Head of caudate nucleus (tissue), 42 donors: ENCODE results near the gene TPM2.

Source experiments
- DNase-seq, 42 donors: peaks; one replicate each; pipeline versions ENCODE4 v3.0.0 to v3.0.0-alpha.2; 2020 to 2021; ENCODE audit warnings: mixed read lengths in 7 of 42
- intact Hi-C: fragments of 100-400 bp; cut with DNase I; formaldehyde crosslinking; loops from one replicate; pipeline ENCODE4 v1.15.0; 2022

TPM2 gene

DNA sequence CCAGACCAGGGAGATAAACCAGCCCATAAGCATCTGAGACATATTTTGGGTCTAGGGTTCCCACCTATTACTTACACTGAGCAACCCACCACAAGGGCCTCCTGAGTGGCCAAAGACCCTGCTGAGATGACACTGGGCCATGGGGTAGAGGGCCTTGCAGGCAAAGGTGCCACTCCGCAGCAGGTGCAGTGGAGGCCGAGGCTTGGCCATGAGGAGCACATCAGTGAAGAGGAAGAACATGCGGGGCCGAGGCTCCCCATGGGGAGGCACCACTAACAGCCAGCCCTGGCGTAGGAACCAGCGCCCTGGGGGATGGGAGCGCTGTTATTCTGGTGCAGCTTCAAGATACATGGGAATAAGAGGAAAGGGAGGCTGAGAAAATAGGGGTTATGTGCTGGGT is 27.3 kb downstream of the TPM2 start:
- DNase-seq = no peak
- intact Hi-C loops = no loop called here

DNA sequence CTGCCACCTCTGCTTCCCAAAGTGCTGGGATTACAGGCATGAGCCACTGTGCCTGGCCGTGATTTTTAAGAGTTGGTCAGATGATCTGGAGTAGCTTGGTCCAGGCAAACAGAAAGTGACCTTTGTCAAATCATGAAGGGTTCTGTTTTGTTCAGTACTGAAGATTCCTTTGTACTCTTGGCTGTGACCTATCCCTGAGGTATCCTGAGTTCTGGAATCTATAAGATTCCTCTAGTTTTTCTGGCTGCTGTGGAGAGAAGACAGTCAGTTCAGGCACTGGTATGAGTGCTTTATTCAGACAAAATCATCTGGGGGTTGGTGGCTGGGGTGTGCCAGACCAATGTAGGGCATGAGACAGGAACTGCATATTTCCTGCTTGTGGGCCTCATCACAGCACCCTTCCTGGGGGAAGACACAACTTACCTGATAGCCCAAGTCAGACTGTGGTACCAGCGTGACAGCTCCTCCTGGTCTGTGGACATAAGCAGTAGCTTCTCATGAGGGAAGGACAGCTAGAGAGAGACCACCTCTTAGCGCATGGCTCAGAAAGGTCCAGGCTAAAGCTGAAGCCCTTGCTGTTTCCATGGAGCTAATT is 27.9 kb downstream of the TPM2 start:
- intact Hi-C loops = no loop called here
- no peak for DNase-seq

DNA sequence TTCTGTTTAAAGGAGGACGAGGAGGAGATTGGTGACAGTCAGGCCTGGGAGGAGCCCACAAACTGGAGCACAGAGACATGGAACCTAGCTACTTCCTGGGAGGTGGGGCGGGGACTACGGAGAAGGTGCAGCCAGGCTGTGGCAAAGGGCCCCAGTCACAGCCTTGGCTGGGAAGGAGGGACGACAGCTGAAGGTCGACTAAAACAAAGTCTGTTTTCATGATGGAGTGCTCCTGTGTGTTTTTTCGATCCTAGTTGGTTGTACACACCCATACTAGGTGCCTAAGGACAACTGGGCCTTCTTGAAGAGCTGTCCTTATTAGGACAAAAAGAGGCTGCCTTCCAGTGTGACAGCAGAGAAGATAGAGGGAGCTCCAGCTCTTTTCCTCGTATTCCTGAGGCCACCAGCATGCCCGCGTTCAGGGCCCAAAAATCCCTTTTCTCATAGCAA is 28.7 kb downstream of the TPM2 start:
- DNase-seq = peak in 18 of 42 donors; percentile 14 to 75 (median 42)
- intact Hi-C loops = no loop called here

DNA sequence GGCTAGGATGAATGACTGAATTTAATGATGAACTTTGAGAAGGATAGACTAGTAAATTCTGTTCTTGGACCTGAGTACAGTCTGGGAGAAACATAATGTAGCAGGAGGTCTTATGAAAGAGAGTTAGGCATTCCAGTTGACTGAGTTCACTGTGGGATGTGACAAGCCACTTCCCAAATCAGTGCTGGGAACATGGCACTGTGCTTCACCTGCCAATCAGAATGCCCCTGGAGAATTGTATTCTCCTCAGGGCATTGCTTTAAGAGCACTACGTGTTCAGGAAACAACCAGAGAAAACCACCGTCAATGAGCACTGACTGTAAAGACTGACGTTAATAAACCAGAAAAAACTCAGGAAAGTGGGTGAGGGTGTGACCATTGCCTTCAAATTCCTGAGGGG is 30.4 kb downstream of the TPM2 start:
- intact Hi-C loops = no loop called here
- DNase-seq = no peak

DNA sequence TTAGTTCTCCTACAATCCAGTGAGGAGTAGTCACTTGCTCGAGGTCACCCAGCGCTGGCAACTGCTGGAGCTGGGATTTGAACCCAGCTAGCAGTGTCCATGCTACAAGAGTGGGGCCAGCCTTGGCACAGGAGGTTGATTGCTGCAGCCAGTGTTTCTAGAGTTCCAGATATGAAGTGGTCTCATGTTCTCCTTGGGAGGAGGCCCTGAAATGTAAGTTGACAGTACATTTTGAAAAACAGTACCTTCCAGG is 30.8 kb downstream of the TPM2 start:
- DNase-seq = peak in 17 of 42 donors; percentile 9 to 58 (median 36)
- intact Hi-C loops = no loop called here

DNA sequence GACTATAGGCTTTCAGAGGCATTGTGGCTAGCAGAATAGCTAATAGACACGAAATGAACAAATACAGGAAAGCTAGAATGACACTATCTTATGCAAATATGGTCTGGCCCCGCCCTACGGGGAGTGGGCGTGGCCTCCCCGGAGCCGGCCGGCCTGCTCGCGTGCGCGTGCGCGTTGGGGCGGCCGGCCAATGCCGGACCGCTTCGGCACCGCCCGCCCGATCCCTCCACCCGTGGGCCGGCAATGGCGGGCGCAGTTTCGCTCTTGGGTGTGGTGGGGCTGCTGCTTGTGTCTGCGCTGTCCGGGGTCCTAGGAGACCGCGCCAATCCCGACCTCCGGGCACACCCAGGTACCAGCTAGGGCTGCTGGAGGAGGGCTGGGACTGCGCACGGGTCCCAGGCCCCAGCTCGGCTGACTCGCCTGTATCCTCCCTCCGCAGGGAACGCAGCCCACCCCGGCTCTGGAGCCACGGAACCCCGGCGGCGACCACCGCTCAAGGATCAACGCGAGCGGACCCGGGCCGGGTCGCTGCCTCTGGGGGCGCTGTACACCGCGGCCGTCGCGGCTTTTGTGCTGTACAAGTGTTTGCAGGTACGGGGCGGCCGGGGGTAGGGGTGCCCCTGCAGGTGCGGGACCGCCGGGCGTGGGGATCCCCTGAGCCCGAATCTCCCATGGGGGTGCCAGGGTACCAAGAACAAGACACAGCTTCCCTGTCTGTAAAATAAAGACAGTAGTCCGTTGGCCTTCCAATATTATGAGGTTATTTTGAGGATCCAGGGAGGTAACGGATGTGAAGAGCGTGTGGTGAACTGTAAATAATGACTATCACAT is 31.4 kb downstream of the TPM2 start, which contains the start of gene CCDC107:
CCDC107 (plus strand) TSS at position 156 of the 831 bp plus-strand sequence; CDS start at position 244, 88 bp downstream.
- intact Hi-C loops = no loop called here
- DNase-seq = peak; percentile 60 to 92 (median 84)

DNA sequence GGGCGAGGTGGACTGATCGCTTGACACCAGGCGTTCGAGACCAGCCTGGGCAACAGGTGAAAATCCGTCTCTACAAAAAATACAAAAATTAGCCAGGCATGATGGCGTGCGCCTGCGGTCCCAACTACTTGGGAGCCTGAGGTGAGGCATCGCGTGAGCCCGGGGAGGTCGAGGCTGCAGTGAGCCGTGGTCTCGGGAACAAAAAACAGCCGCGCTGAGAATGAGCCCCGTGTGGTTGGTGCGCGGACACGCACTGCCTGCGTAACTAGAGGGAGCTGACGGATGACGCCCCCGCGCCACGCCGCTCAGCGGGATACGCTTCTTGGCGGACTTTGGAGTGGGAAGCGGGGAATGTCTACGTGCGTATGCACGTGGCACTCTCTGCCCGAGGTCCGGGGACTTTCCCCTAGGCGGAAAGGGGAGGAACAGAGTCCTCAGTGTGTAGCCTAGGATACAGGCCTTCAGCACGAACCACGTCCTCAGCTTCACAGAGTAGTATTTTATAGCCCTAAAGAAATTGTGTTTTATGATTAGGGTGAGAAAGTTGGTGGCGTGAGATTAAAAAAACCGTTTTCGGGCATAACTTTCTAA is 32.1 kb downstream of the TPM2 start, which contains the start of gene RMRP:
RMRP (minus strand) TSS at position 474 of the 591 bp plus-strand sequence.
- DNase-seq = peak; percentile 89 to 100 (median 98)
- intact Hi-C loops = loop anchor here (2.0 kb wide), 1 partner anchor 75 kb away; the partner anchor contains the start of genes CREB3 and TLN1

DNA sequence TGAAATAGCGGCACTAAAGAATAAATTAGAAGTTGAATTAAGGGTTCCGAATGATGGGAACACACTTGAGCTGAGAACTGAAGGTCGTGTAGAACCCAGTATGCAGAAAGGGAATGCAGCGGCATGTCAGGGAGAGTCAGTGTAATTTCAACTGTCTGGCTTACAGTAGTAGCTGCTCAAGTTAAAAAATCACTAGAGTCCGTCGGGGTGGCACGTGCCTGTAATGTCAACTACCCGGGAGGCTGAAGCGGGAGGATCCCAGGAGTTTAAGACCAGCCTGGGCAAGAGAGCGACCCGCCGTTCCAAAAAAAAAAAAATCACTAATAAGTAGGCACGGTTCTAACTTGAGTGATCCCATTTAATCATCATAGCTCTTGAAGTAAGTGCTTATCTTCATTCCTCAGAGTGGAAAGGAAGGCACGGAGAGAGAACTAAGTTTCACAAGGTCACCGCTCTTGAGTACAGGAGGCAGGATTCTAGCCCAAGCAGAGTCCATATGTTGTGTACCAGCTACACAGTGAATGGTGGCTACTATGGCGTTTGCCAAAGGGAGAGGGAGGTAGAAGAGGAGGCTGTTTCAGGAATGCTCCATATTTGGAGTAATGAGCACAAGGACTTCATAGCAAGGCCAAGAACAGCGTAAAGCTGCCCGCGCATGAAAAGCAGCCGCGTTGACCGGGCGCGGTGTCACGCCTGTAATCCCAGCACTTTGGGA is 32.7 kb downstream of the TPM2 start:
- DNase-seq = peak in 4 of 42 donors; percentile 12 to 25 (median 18)

DNA sequence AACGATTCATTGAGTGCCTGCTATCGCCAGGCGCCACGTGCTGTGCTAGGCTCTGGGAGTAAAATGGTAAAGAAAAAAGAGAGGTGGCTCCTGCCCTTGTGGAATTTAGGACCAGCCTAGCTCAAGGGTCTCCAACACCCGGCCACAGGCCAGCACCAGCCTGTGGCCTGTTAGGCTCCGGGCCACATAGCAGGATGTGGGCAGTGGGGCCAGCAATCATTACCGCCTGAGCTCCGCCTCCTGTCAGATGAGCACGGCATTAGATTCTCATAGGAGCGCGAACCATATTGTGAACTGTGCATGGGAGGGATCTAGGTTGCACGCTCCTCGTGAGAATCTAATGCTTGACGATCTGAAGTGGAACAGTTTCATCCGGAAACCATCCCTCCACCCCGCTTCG is 33.4 kb downstream of the TPM2 start:
- intact Hi-C loops = loop anchor here (2.0 kb wide), 1 partner anchor 76 kb away; the partner anchor contains the start of genes CREB3 and TLN1
- DNase-seq = peak in 1 of 42 donors; percentile 9

More for the DNA sequence above, 32.7 kb downstream of the TPM2 start:
- intact Hi-C loops = loop anchor here (2.0 kb wide), 1 partner anchor 76 kb away; the partner anchor contains the start of genes CREB3 and TLN1

DNA sequence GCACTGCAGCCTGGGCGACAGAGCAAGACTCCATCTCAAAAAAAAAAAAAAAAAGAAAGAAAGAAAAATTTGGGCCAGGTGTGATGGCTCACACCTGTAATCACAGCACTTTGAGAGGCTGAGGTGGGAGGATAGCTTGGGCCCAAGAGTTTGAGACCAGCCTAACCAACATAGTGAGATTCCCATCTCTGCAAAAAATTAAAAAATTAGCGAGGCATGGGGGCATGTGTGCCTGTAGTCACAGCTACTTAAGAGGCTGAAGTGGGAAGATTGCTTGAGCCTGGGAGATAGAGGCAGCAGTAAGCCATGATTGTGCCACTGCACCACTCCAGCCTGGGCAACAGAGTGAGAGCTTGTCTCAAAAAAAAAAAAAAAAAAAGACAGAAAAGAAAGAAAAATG is 36.1 kb downstream of the TPM2 start:
- intact Hi-C loops = no loop called here
- DNase-seq = no peak

DNA sequence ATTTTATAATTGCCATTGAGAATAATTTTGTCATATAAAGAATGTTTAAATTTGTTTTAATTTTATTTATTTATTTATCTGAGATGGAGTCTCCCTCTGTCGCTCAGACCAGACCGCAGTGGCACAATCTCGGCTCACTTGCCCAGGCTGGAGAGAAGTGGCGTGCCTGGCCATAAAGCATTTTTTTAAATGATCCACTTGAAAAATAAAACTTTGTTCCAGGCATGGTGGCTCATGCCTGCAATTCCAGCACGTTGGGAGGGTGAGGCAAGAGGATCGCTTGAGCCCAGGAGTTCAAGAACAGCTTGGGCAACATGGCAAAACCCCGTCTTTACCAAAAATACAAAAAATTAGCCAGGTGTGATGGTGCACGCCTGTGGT is 36.9 kb downstream of the TPM2 start:
- DNase-seq = peak in 1 of 42 donors; percentile 4
- intact Hi-C loops = no loop called here

DNA sequence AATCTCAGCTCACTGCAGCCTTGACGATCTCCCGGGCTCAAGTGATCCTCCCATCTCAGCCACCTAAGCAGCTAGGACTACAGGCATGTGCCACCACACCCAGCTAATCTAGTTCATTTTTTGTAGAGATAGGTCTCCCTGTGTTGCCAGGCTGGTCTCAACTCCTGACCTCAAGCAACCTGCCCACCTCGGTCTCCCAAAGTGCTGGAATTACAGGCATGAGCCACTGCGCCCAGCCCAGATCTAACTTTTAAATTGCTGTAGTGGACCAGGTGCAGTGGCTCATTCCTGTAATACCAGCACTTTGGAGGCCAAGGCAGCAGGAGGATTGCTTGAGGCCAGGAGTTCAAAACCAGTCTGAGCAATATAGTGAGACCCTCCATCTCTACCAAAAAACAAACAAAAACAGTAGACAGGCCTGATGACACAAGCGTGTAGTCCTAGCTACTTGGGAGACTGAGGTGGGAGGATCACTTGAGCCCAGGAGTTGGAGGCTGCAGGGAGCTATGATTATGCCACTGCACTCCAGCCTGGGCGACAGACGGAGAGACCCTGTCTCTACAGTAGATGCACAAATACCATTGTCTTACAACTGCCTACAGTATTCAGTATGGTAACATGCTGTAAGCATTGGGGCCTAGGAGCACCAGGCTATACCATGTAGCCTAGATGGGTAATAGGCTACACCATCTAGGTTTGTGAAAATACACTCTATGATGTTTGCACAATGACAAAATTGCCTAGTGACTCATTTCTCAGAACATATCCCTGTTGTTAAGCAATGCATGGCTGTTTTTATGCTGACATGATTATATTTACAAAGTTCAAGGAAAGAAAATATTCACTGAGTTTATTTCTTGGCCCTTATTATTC is 37.5 kb downstream of the TPM2 start:
- intact Hi-C loops = no loop called here
- DNase-seq = no peak

DNA sequence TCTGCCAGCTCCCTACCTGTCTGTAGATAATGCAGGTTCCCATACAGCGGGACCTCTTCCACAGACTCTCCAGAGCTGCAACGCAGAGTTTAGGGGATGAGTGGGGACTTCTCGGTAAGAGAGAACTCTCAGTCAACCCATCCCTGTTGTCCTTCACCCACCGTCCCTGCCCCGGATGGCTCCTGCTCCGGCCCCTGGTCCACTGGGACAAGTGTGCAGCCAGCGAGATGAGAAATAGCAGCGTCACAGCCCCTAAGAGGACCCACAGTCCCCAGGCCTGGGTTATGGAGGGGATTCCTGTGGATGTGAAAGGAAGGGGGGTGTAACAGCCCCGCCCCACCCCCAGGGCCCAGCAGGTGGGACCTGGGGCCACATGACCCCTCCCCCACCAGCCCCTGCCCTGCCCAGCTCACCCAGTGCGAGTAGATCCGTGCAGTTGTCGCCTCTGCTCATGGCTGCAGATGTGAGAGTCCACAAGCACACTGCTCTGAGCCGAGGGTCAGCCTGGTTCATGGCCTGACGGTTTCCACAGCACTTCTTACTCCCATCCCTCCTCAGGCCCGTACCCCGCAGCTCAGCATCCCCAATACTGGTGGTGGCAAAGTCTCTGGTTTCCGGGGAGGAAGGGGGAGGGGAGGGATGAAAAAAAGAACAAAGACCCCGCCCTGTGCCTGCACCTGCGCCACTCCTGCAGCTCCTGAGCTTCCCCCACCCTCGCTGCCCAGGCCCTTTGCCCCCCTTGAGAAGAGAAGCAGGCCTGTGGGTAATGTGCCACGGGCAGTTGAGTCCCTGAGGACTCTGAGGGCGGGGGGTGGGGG is 39.2 kb downstream of the TPM2 start, which contains the start of gene SIT1:
SIT1 (minus strand) TSS at position 591 of the 818 bp plus-strand sequence; CDS start at position 513, 78 bp downstream.
- intact Hi-C loops = no loop called here
- no peak for DNase-seq

DNA sequence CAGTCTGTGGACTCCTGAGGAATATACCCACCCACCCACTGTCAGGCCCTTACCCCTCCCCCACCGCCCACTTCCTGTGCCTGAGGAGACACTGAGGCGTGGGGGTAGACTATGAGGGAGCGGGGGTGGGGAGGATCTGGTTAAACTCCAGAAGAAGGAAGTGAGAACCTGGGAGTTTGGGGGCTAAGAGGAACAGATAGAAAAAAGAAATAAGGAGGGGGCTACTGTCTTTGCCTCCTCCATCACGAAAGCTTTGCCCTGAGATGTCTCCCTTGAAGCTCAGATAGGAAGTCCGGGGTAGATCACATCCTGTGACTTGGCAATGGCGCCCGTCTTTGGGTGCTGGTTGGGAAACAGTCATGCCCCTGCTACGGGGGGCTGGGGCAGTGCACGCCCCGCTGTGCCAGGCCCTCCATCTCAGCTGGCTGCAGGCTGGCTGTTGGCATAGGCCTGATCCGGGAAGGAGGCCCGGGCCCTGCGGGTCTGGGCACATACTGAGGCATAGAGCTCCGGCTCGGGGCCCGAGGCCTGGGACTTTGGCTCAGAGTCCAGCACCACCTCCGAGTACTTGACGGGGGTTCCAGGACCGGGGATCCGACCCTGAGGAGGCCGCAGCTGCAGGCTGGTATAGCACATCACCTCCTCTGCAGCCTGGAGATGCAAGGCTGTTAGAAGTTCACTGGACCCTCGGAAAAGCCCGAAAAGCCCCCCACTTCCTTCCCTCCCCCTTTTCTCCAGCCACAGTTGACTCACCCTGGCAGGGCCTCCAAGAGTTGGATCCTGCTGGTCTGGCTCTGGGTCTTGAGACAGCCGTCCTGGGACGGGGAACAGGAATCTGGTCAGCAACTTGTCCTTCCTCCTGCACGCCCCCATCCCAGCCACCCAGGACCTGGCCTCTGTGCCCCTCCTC is 40.0 kb downstream of the TPM2 start:
- intact Hi-C loops = no loop called here
- peak in 11 of 42 donors; percentile 9 to 49 (median 34) for DNase-seq

DNA sequence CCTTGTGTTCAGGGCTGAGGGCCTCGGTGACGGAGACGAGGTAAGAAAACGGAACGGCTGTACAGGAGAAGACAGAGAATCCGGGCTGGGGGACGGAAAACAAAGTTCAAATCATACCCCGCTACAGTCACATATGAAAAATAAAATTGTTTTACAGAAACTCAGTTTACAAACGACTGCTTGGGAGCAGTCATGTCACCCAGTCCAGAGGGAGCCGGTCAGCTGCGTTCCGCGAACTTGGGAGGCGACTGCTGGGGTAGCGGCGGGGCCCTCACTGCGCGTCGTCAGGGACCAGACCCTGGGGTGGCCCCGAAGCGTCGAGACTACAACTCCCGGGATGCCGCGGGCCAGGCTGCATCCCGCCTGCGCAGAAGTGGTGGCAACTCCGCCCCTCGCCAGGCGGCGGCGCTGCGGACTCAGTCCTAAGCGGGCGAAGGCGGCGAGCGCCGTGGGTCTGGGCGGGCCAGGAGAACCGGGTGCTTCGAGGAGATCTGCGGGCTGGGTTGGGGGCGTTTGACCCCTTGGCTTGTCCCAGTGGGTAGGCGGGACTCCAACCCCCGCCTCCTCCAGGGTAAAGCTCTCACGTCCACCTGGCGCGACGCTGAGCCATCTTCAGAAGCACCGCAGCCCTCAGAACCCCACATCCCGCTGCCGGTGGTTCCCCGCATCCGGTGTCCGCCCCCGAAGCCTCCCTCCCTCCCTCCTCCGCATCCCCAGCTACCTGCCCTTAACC is 43.0 kb downstream of the TPM2 start:
- intact Hi-C loops = loop anchor here (2.0 kb wide), 2 partner anchors 42 to 86 kb away; partner anchors contain the start of genes CREB3, TESK1 and TLN1
- DNase-seq = peak; percentile 77 to 97 (median 92)
